ENCODE results near the gene EPHB3. TPM values are rescaled to one million over a fixed set of nuclear protein-coding genes. Genes with fewer than 3 reads are reported as not detected.
A peak's percentile ranks its signal among the peaks of the same experiment; 100 is the strongest.

Gene EPHB3
- polyA plus RNA-seq, 1 experiment, result 1.9 TPM

- no peaks in the 10 kb centered on the region; the same call in 1 of the 2 replicates for H3K9me3 ChIP-seq (ENCODE audit: control insufficient read depth, insufficient read depth, low read length)
- DNase-seq (ENCODE audit: low read depth, low spot score), result no peak
- peaks cover 38% of the 10 kb centered on the region for H3K27me3 ChIP-seq (ENCODE audit: control insufficient read depth, insufficient read depth, low read length)
- no peak overlapping the region for H3K4me3 ChIP-seq (ENCODE audit: low read depth, low read length)
- TF ChIP-seq, protein P1, sequence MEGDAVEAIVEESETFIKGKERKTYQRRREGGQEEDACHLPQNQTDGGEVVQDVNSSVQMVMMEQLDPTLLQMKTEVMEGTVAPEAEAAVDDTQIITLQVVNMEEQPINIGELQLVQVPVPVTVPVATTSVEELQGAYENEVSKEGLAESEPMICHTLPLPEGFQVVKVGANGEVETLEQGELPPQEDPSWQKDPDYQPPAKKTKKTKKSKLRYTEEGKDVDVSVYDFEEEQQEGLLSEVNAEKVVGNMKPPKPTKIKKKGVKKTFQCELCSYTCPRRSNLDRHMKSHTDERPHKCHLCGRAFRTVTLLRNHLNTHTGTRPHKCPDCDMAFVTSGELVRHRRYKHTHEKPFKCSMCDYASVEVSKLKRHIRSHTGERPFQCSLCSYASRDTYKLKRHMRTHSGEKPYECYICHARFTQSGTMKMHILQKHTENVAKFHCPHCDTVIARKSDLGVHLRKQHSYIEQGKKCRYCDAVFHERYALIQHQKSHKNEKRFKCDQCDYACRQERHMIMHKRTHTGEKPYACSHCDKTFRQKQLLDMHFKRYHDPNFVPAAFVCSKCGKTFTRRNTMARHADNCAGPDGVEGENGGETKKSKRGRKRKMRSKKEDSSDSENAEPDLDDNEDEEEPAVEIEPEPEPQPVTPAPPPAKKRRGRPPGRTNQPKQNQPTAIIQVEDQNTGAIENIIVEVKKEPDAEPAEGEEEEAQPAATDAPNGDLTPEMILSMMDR (IDR thresholded peaks at IDR 0.05; ENCODE audit: low read depth, low read length), result no peak
- ChIA-PET POLR2A (interaction anchor here (0.6 kb wide), 1 partner anchor 130 kb away, joined by 4 read pairs; no protein-coding TSS in a partner anchor), CTCF (interaction anchor here (0.7 kb wide), 1 partner anchor 137 kb away, joined by 4 read pairs; no protein-coding TSS in a partner anchor)
- no peak overlapping the region for H3K27ac ChIP-seq (ENCODE audit: low read depth, low read length)
These were observed 2.9 kb upstream of the EPHB3 start for GRCh38 chr3:184558726-184559125.

- no peak overlapping the region for H3K27ac ChIP-seq (ENCODE audit: low read depth, low read length)
- peaks cover 38% of the 10 kb centered on the region for H3K27me3 ChIP-seq (ENCODE audit: control insufficient read depth, insufficient read depth, low read length)
- no peaks in the 10 kb centered on the region; the same call in 1 of the 2 replicates for H3K9me3 ChIP-seq (ENCODE audit: control insufficient read depth, insufficient read depth, low read length)
- POLR2A ChIA-PET, result no interaction called here
- no peak overlapping the region for H3K4me3 ChIP-seq (ENCODE audit: low read depth, low read length)
- DNase-seq (ENCODE audit: low read depth, low spot score), result no peak
- CTCF ChIA-PET, result no interaction called here
- TF ChIP-seq, protein P1 (IDR thresholded peaks at IDR 0.05; ENCODE audit: low read depth, low read length), result no peak
These were observed 2.2 kb upstream of the EPHB3 start for GRCh38 chr3:184559336-184559735.

DNA sequence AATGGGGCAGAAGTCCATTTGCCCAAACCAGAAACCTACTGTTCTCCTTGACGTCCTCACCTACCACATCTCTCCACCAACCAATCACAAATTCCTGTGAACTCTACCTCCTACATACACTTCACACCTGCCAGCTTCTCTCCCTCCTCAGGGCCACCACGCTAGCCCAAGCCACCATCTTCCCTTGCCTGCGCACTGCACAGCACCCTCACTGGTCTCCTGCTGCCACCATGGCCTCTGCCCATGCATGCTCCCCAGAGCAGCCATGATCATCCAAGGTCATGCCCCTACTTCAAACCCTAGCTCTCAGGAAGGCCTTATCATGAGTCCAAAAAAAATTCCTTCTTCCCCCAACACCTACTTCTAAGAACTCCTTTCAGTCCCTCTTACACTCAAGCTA is 1.1 kb upstream of the EPHB3 start:
- H3K27me3 ChIP-seq (ENCODE audit: control insufficient read depth, insufficient read depth, low read length), result peaks cover 38% of the 10 kb centered on the region
- H3K9me3 ChIP-seq (ENCODE audit: control insufficient read depth, insufficient read depth, low read length), result no peaks in the 10 kb centered on the region; the same call in 1 of the 2 replicates
- no peak overlapping the region for H3K27ac ChIP-seq (ENCODE audit: low read depth, low read length)
- no peak for DNase-seq (ENCODE audit: low read depth, low spot score)
- TF ChIP-seq, protein P1 (IDR thresholded peaks at IDR 0.05; ENCODE audit: low read depth, low read length), result no peak
- H3K4me3 ChIP-seq (ENCODE audit: low read depth, low read length), result no peak overlapping the region
- CTCF ChIA-PET, result interaction anchor here (0.7 to 2.3 kb wide), 42 partner anchors 9 to 321 kb away, joined by 3 to 35 read pairs (median 4); no protein-coding TSS in a partner anchor
- POLR2A ChIA-PET, result interaction anchor here (1.0 to 2.1 kb wide), 10 partner anchors 23 to 244 kb away, joined by 5 to 36 read pairs (median 8); partner anchors contain the start of gene MAGEF1

DNA sequence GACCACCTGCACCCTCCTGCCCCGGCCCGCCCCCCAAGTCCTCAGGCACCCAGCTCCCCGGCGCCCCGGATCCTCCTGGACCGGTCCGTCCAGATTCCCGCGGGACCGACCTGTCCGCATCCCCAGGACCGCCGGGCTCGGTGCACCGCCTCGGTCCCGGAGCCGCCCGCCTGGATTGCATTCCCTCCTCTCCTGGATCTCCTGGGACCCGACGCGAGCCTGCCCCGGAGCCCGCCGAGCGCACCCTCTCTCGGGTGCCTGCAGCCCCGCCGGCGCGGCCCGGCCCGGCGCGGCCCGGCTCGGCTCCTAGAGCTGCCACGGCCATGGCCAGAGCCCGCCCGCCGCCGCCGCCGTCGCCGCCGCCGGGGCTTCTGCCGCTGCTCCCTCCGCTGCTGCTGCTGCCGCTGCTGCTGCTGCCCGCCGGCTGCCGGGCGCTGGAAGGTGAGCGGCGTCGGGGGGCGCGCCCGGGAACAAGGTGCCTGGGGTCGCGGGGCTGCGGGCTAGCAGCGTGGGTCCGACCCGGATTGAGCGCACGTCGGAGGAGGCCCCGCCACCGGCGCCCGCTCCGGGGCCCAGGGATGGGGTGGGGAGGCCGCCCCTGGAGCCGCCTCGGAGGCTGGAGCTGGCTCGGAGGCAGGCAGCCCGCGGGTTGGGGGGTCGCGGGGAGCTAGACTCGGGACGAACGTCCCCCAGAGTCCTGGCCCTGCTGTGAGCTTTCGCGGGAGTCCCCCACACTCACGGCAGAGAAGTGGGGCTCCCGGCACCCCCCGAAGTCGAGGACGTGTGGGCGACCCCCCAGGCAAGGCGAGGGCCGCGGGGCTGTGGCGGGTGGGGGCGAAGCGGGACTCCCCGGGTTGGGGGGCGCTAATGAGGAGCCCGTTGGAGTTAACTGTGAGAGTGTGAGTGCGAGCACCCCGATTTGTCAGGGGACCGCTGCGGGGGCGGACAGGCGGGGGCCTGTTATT is 610 bp downstream of the EPHB3 start:
- Histone ChIP-seq H3K4me3 (ENCODE audit: low read depth, low read length) (peak overlapping the region; percentile 67), H3K9me3 (ENCODE audit: control insufficient read depth, insufficient read depth, low read length) (no peaks in the 10 kb centered on the region; the same call in 1 of the 2 replicates), H3K27ac (ENCODE audit: low read depth, low read length) (no peak overlapping the region), H3K27me3 (ENCODE audit: control insufficient read depth, insufficient read depth, low read length) (peaks cover 23% of the 10 kb centered on the region)
- no peak for DNase-seq (ENCODE audit: low read depth, low spot score)
- TF ChIP-seq, protein P1 (IDR thresholded peaks at IDR 0.05; ENCODE audit: low read depth, low read length), result no peak
- CTCF ChIA-PET, result interaction anchor here (0.6 to 2.3 kb wide), 39 partner anchors 12 to 616 kb away, joined by 3 to 35 read pairs (median 4); partner anchors contain the start of gene THPO
- POLR2A ChIA-PET, result interaction anchor here (0.6 to 2.1 kb wide), 22 partner anchors 8 to 612 kb away, joined by 3 to 36 read pairs (median 5); partner anchors contain the start of gene MAGEF1
